PC-9 (cell line): Measurements from ENCODE around the gene MB21D2.

Experiments used
- EZH2 ChIP-seq: fragments of 200-600 bp; sonication (generic); IDR thresholded peaks from 2 replicates; pipeline ENCODE4 v1.8.0; 2017; ENCODE audit warnings: antibody characterized with exemption, low read depth
- TF ChIP-seq, protein P1 (sequence below): fragments of 200-600 bp; sonication (generic); conservative IDR thresholded peaks from 2 replicates; pipeline ENCODE4 v1.6.1; 2017; ENCODE audit warnings: mixed run types, antibody characterized with exemption, mild to moderate bottlenecking, moderate library complexity

DNA sequence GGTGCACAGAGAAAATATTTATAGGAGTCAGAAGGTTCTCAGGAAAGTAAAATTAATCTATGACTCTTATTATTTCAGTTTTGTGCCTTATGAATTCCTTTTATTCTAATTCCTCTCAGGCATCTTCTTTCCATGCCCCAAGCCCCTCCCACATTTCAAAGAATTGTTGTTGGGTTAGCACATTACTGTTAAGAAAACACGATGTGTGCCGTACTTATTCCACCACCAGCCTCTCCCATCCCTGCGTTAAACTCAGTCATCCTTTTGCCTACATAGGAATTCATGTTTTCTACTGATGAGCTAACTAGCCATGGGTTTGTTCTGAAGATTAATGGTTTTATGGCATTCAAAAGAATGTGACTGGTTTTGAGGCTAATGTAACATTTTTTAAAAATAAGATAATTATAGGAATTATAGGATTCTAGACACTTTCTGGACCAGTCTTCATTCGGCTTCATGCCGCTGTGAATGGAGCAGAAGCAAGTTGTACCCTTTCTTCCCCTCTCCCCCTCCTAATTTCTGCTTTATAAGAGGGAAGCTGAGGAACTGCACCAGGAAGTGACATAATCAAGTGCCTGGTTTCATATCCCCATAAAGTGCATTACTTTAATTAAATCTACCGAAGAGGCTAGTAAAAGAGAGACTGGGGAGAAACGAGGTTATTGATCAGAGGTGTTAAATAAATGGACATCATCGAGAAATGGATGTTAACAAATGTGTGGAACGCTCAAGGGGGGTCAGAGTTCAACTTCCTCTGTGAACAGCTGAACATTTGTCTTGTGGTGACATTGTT is 12.3 kb upstream of the MB21D2 start:
- TF ChIP-seq, protein P1, sequence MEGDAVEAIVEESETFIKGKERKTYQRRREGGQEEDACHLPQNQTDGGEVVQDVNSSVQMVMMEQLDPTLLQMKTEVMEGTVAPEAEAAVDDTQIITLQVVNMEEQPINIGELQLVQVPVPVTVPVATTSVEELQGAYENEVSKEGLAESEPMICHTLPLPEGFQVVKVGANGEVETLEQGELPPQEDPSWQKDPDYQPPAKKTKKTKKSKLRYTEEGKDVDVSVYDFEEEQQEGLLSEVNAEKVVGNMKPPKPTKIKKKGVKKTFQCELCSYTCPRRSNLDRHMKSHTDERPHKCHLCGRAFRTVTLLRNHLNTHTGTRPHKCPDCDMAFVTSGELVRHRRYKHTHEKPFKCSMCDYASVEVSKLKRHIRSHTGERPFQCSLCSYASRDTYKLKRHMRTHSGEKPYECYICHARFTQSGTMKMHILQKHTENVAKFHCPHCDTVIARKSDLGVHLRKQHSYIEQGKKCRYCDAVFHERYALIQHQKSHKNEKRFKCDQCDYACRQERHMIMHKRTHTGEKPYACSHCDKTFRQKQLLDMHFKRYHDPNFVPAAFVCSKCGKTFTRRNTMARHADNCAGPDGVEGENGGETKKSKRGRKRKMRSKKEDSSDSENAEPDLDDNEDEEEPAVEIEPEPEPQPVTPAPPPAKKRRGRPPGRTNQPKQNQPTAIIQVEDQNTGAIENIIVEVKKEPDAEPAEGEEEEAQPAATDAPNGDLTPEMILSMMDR, result no peak
- no peak for TF ChIP-seq EZH2
